WTC11 (cell line): ENCODE data around the gene BBS9. TPM values are rescaled to one million over a fixed set of nuclear protein-coding genes. Genes with fewer than 3 reads are reported as not detected.
A peak's percentile ranks its signal among the peaks of the same experiment; 100 is the strongest.

Experiments used
- ATAC-seq: fragments of 200-7000 bp; cut with Tn5 transposase; 2 replicates; pipeline ENCODE4 v1.10.0; 2021; ENCODE audit warnings: mild to moderate bottlenecking, moderate library complexity
- CTCF ChIA-PET: fragments of 300-600 bp; sonication (Branson Sonifier 250); formaldehyde crosslinking; loops from one replicate; lab custom pipeline; 2021; ENCODE audit warnings: antibody characterized with exemption; lab: Charles Lee
- POLR2A ChIA-PET: fragments of 350-600 bp; sonication (Branson Sonifier 250); formaldehyde crosslinking; loops from one replicate; lab custom pipeline; 2021; ENCODE audit warnings: antibody characterized with exemption; lab: Charles Lee
- DNase-seq: peaks from one replicate; pipeline ENCODE4 v3.0.0; 2021; ENCODE audit warnings: low spot score
- H3K27ac Mint-ChIP-seq: 2 replicates; pipeline ENCODE4 v1.8.0; 2021; ENCODE audit warnings: mixed read lengths
- H3K27me3 Mint-ChIP-seq: 2 replicates; pipeline ENCODE4 v1.8.0; 2021; ENCODE audit warnings: low read depth, mild to moderate bottlenecking, moderate library complexity, mixed read lengths
- H3K36me3 Mint-ChIP-seq: 2 replicates; pipeline ENCODE4 v1.8.0; 2021; ENCODE audit warnings: mixed read lengths
- H3K4me1 Mint-ChIP-seq: 2 replicates; pipeline ENCODE4 v1.8.0; 2022; ENCODE audit warnings: mixed read lengths
- H3K4me3 Mint-ChIP-seq: 2 replicates; pipeline ENCODE4 v1.8.0; 2021; ENCODE audit warnings: mild to moderate bottlenecking, moderate library complexity, mixed read lengths
- H3K9me3 Mint-ChIP-seq: 2 replicates; pipeline ENCODE4 v1.8.0; 2021; ENCODE audit warnings: mixed read lengths
- CREM ChIP-seq: sonication (generic); formaldehyde crosslinking; IDR thresholded peaks from 2 replicates; pipeline ENCODE4 v1.8.1; 2022; ENCODE audit warnings: mild to moderate bottlenecking, missing genetic modification reagents, moderate library complexity
- CTCF ChIP-seq: fragments of 200-600 bp; IDR thresholded peaks from 2 replicates; pipeline ENCODE4 v1.8.0; 2022; ENCODE audit warnings: antibody characterized with exemption
- ETV6 ChIP-seq: sonication (generic); formaldehyde crosslinking; IDR thresholded peaks from 2 replicates; pipeline ENCODE4 v1.8.1; 2022; ENCODE audit warnings: mild to moderate bottlenecking, missing genetic modification reagents
- FOXK1 ChIP-seq: sonication (generic); formaldehyde crosslinking; IDR thresholded peaks from 2 replicates; pipeline ENCODE4 v1.8.0; 2022; ENCODE audit warnings: mild to moderate bottlenecking, moderate library complexity, missing genetic modification reagents
- FOXP1 ChIP-seq: sonication (generic); formaldehyde crosslinking; IDR thresholded peaks from 2 replicates; pipeline ENCODE4 v1.8.0; 2022; ENCODE audit warnings: missing genetic modification reagents, mild to moderate bottlenecking, moderate library complexity, borderline replicate concordance
- IRF2 ChIP-seq: sonication (generic); formaldehyde crosslinking; IDR thresholded peaks from 2 replicates; pipeline ENCODE4 v1.8.0; 2022; ENCODE audit warnings: low read depth, missing genetic modification reagents, borderline replicate concordance
- MAX ChIP-seq: sonication (generic); formaldehyde crosslinking; IDR thresholded peaks from 2 replicates; pipeline ENCODE4 v1.8.0; 2022; ENCODE audit warnings: mild to moderate bottlenecking, missing genetic modification reagents
- MLX ChIP-seq: sonication (generic); formaldehyde crosslinking; IDR thresholded peaks from 2 replicates; pipeline ENCODE4 v1.8.1; 2023; ENCODE audit warnings: mild to moderate bottlenecking, missing genetic modification reagents, moderate library complexity
- NR1H2 ChIP-seq: sonication (generic); formaldehyde crosslinking; IDR thresholded peaks from 2 replicates; pipeline ENCODE4 v1.9.0; 2021; ENCODE audit warnings: mild to moderate bottlenecking, moderate library complexity, missing genetic modification reagents
- RORB ChIP-seq: fragments of 250-450 bp; sonication (Bioruptor Pico); IDR thresholded peaks from 2 replicates; pipeline ENCODE4 v1.9.0; 2021; ENCODE audit warnings: mild to moderate bottlenecking
- SOX15 ChIP-seq: fragments of 250-450 bp; sonication (Bioruptor Pico); IDR thresholded peaks from 2 replicates; pipeline ENCODE4 v1.9.0; 2021; ENCODE audit warnings: mild to moderate bottlenecking
- SP1 ChIP-seq: sonication (generic); formaldehyde crosslinking; conservative IDR thresholded peaks from 2 replicates; pipeline ENCODE4 v1.8.1; 2022; ENCODE audit warnings: missing genetic modification reagents
- USF2 ChIP-seq: sonication (generic); formaldehyde crosslinking; IDR thresholded peaks from 2 replicates; pipeline ENCODE4 v1.8.1; 2023; ENCODE audit warnings: mild to moderate bottlenecking, missing genetic modification reagents, moderate library complexity
- ZNF121 ChIP-seq: sonication (generic); formaldehyde crosslinking; IDR thresholded peaks from 2 replicates; pipeline ENCODE4 v1.8.0; 2023; ENCODE audit warnings: missing genetic modification reagents
- ZNF263 ChIP-seq: sonication (generic); formaldehyde crosslinking; IDR thresholded peaks from 2 replicates; pipeline ENCODE4 v1.8.1; 2022; ENCODE audit warnings: low read depth, mild to moderate bottlenecking, moderate library complexity, missing genetic modification reagents
- ZNF281 ChIP-seq: sonication (generic); formaldehyde crosslinking; IDR thresholded peaks from 2 replicates; pipeline ENCODE4 v1.8.0; 2023; ENCODE audit warnings: mild to moderate bottlenecking, missing genetic modification reagents
- ZNF317 ChIP-seq: sonication (generic); formaldehyde crosslinking; IDR thresholded peaks from 2 replicates; pipeline ENCODE4 v1.8.1; 2023; ENCODE audit warnings: low read depth, mild to moderate bottlenecking, moderate library complexity, missing genetic modification reagents, borderline replicate concordance
- ZNF396 ChIP-seq: fragments of 250-450 bp; sonication (Bioruptor Pico); IDR thresholded peaks from 2 replicates; pipeline ENCODE4 v1.8.0; 2021; ENCODE audit warnings: mild to moderate bottlenecking, moderate library complexity, borderline replicate concordance
- ZNF416 ChIP-seq: fragments of 250-450 bp; sonication (Bioruptor Pico); IDR thresholded peaks from 2 replicates; pipeline ENCODE4 v1.9.0; 2021; ENCODE audit warnings: mild to moderate bottlenecking, inconsistent platforms
- ZNF671 ChIP-seq: fragments of 250-450 bp; sonication (Bioruptor Pico); IDR thresholded peaks from 2 replicates; pipeline ENCODE4 v1.8.0; 2021; ENCODE audit warnings: mild to moderate bottlenecking
- total RNA-seq: library from RNA; stranded (reverse); gene quantifications from 3 replicates; pipeline ENCODE4 v1.2.3, GENCODE V29; 2021

Gene BBS9
- total RNA-seq, 1 experiment from 2014 or later: 56.6 TPM

- POLR2A ChIA-PET: no interaction called here
- CTCF ChIA-PET: interaction anchor here (0.6 to 2.5 kb wide), 20 partner anchors 11 to 474 kb away, joined by 3 to 22 read pairs (median 5); no protein-coding TSS in a partner anchor
- ATAC-seq: no peak
- no peak for DNase-seq
- Mint-ChIP-seq H3K4me3 (no peak overlapping the region), H3K9me3 (peaks cover 5% of the 10 kb centered on the region; the same call in 1 of the 2 replicates), H3K4me1 (peaks cover 4% of the 10 kb centered on the region; the same call in 1 of the 2 replicates), H3K36me3 (no peaks in the 10 kb centered on the region), H3K27me3 (no peaks in the 10 kb centered on the region), H3K27ac (no peak overlapping the region)
- TF ChIP-seq ZNF416 (CRISPR knock-in tag) (no peak), MLX (CRISPR knock-in tag) (no peak), FOXP1 (CRISPR knock-in tag) (no peak), ZNF281 (CRISPR knock-in tag) (no peak), ZNF671 (CRISPR knock-in tag) (no peak), ETV6 (no peak), ZNF317 (CRISPR knock-in tag) (no peak), CREM (CRISPR knock-in tag) (no peak), ZNF121 (CRISPR knock-in tag) (no peak), RORB (CRISPR knock-in tag) (no peak), ZNF263 (CRISPR knock-in tag) (no peak), FOXK1 (no peak), SP1 (CRISPR knock-in tag) (no peak), SOX15 (no peak), NR1H2 (CRISPR knock-in tag) (no peak), ZNF396 (CRISPR knock-in tag) (no peak), USF2 (CRISPR knock-in tag) (no peak), MAX (CRISPR knock-in tag) (no peak)
- TF ChIP-seq, all 79 proteins: peak for 0
Observed at GRCh38 chr7:33458581-33458980, 329.2 kb downstream of the BBS9 start.

GRCh38 chr7:33459340-33459751 lies 330.0 kb downstream of the BBS9 start:
- peak; percentile 18; the same call in 1 of the 2 replicates for TF ChIP-seq CTCF
- TF ChIP-seq IRF2 (CRISPR knock-in tag): no peak
- DNase-seq (peak; percentile 26), ATAC-seq (peak; percentile 100)
- H3K27ac Mint-ChIP-seq: no peak overlapping the region
- H3K4me1 Mint-ChIP-seq: peaks cover 4% of the 10 kb centered on the region; the same call in 1 of the 2 replicates
- H3K27me3 Mint-ChIP-seq: no peaks in the 10 kb centered on the region
- ChIA-PET POLR2A (no interaction called here), CTCF (interaction anchor here (0.6 to 2.5 kb wide), 40 partner anchors 11 to 523 kb away, joined by 3 to 22 read pairs (median 4); no protein-coding TSS in a partner anchor)
- H3K36me3 Mint-ChIP-seq: no peaks in the 10 kb centered on the region
- H3K9me3 Mint-ChIP-seq: peaks cover 5% of the 10 kb centered on the region; the same call in 1 of the 2 replicates
- no peak overlapping the region for H3K4me3 Mint-ChIP-seq
